Neural progenitor cell (in vitro differentiated cells): ENCODE measurements around the gene OPRL1. TPM values are rescaled to one million over a fixed set of nuclear protein-coding genes. Genes with fewer than 3 reads are reported as not detected.

ENCODE experiments used
- DNase-seq: peaks from one replicate; pipeline ENCODE4 v3.0.0-alpha.2; 2016; ENCODE audit warnings: low spot score
- H2AFZ ChIP-seq: fragments of 200-600 bp; sonication (generic); replicated peaks from 2 replicates; pipeline ENCODE4 v1.6.1; 2016; ENCODE audit warnings: antibody characterized with exemption
- H3F3A ChIP-seq: fragments of 200-600 bp; sonication (generic); 2 replicates; pipeline ENCODE4 v1.6.1; 2016; ENCODE audit warnings: antibody characterized with exemption, low read depth
- H3K27ac ChIP-seq: fragments of 200-600 bp; sonication (generic); 2 replicates; pipeline ENCODE4 v1.5.1; 2016; ENCODE audit warnings: mild to moderate bottlenecking
- H3K27me3 ChIP-seq: fragments of 200-600 bp; sonication (generic); 2 replicates; pipeline ENCODE4 v1.6.1; 2016; ENCODE audit warnings: mild to moderate bottlenecking, moderate library complexity
- H3K36me3 ChIP-seq: fragments of 200-600 bp; sonication (generic); 2 replicates; pipeline ENCODE4 v1.5.1; 2016
- H3K4me1 ChIP-seq: fragments of 200-600 bp; sonication (generic); 2 replicates; pipeline ENCODE4 v1.6.1; 2016; ENCODE audit warnings: mixed run types
- H3K4me2 ChIP-seq: fragments of 200-600 bp; sonication (generic); 2 replicates; pipeline ENCODE4 v1.6.1; 2016
- H3K4me3 ChIP-seq: fragments of 200-600 bp; sonication (generic); 2 replicates; pipeline ENCODE4 v1.5.1; 2016
- H3K79me2 ChIP-seq: fragments of 200-600 bp; sonication (generic); 2 replicates; pipeline ENCODE4 v1.6.1; 2016; ENCODE audit warnings: low read depth
- H3K9ac ChIP-seq: fragments of 200-600 bp; sonication (generic); 2 replicates; pipeline ENCODE4 v1.6.1; 2016
- H3K9me3 ChIP-seq: fragments of 200-600 bp; sonication (generic); 2 replicates; pipeline ENCODE4 v1.5.1; 2016; ENCODE audit warnings: low read depth
- H4K20me1 ChIP-seq: fragments of 200-600 bp; sonication (generic); 2 replicates; pipeline ENCODE4 v1.6.1; 2016; ENCODE audit warnings: low read depth
- H3K27ac Mint-ChIP-seq: 3 replicates; pipeline ENCODE4 v1.8.0; 2021; ENCODE audit warnings: mixed read lengths
- H3K27me3 Mint-ChIP-seq: 2 replicates; pipeline ENCODE4 v1.8.0; 2022; ENCODE audit warnings: low read depth, mild to moderate bottlenecking, inconsistent platforms, moderate library complexity, mixed read lengths; ENCODE audit not compliant: insufficient read depth
- H3K36me3 Mint-ChIP-seq: 3 replicates; pipeline ENCODE4 v1.8.0; 2021; ENCODE audit warnings: mixed read lengths
- H3K4me1 Mint-ChIP-seq: 3 replicates; pipeline ENCODE4 v1.8.0; 2021; ENCODE audit warnings: mixed read lengths
- H3K4me3 Mint-ChIP-seq: 3 replicates; pipeline ENCODE4 v1.8.0; 2021; ENCODE audit warnings: mild to moderate bottlenecking, moderate library complexity, mixed read lengths
- H3K9me3 Mint-ChIP-seq: 3 replicates; pipeline ENCODE4 v1.8.0; 2020; ENCODE audit warnings: mixed read lengths
- CTCF ChIP-seq: fragments of 200-600 bp; sonication (generic); IDR thresholded peaks from 2 replicates; pipeline ENCODE4 v1.5.1; 2017; ENCODE audit warnings: antibody characterized with exemption, mild to moderate bottlenecking
- EZH2 ChIP-seq: fragments of 200-600 bp; sonication (generic); IDR thresholded peaks from 2 replicates; pipeline ENCODE4 v1.6.1; 2017; ENCODE audit warnings: antibody characterized with exemption, mild to moderate bottlenecking, moderate library complexity
- EZH2phosphoT487 ChIP-seq: fragments of 200-600 bp; sonication (generic); IDR thresholded peaks from 2 replicates; pipeline ENCODE4 v1.6.1; 2017; ENCODE audit warnings: antibody characterized with exemption
- microRNA-seq: library from miRNA; unstranded; fragments of <30 nt; microRNA quantifications from one replicate; pipeline ENCODE4, GENCODE V29; 2016
- small RNA-seq: library from RNA; depleted of rRNA; stranded (forward); fragments of <200 nt; gene quantifications from one replicate; pipeline ENCODE3, GENCODE V24; 2015
- total RNA-seq: library from RNA; depleted of rRNA; stranded (reverse); fragments of >200 nt; gene quantifications from 2 replicates; pipeline ENCODE4 v1.2.3, GENCODE V29; 2015; ENCODE audit warnings: low replicate concordance

OPRL1 gene
- total RNA-seq, 1 donor from 2014 or later = 1.3 TPM

GRCh38 chr20:64149141-64149540, 69.3 kb downstream of the OPRL1 start:
- H3K4me3 ChIP-seq = no peak overlapping the region
- H3K27ac Mint-ChIP-seq = no peak overlapping the region
- no peaks in the 10 kb centered on the region for H3K79me2 ChIP-seq
- no peak overlapping the region for H3K4me3 Mint-ChIP-seq
- peaks cover 33% of the 10 kb centered on the region for H3K4me1 Mint-ChIP-seq
- peaks cover 28% of the 10 kb centered on the region for H3F3A ChIP-seq
- H3K9ac ChIP-seq = no peak overlapping the region
- no peak for DNase-seq
- H3K27ac ChIP-seq = no peak overlapping the region
- no peak for TF ChIP-seq EZH2
- no peak for TF ChIP-seq CTCF
- no peak for TF ChIP-seq EZH2phosphoT487
- H3K9me3 ChIP-seq = no peaks in the 10 kb centered on the region
- H3K36me3 Mint-ChIP-seq = peaks cover 3% of the 10 kb centered on the region
- no peaks in the 10 kb centered on the region for H3K27me3 ChIP-seq
- no peak overlapping the region for H3K4me2 ChIP-seq
- peaks cover 4% of the 10 kb centered on the region for H4K20me1 ChIP-seq
- H3K36me3 ChIP-seq = no peaks in the 10 kb centered on the region
- H3K27me3 Mint-ChIP-seq = peaks cover 19% of the 10 kb centered on the region
- H2AFZ ChIP-seq = no peak overlapping the region
- H3K4me1 ChIP-seq = peaks cover 36% of the 10 kb centered on the region
- H3K9me3 Mint-ChIP-seq = peaks cover 12% of the 10 kb centered on the region

GRCh38 chr20:64149809-64150560, 70.1 kb downstream of the OPRL1 start:
- Histone ChIP-seq H3K4me2 (no peak overlapping the region), H2AFZ (no peak overlapping the region), H3K9ac (no peak overlapping the region), H3K4me3 (no peak overlapping the region), H3F3A (peaks cover 25% of the 10 kb centered on the region), H3K27me3 (no peaks in the 10 kb centered on the region), H4K20me1 (peaks cover 4% of the 10 kb centered on the region), H3K4me1 (peaks cover 37% of the 10 kb centered on the region), H3K79me2 (no peaks in the 10 kb centered on the region), H3K9me3 (no peaks in the 10 kb centered on the region), H3K36me3 (no peaks in the 10 kb centered on the region), H3K27ac (no peak overlapping the region)
- H3K36me3 Mint-ChIP-seq = no peaks in the 10 kb centered on the region
- TF ChIP-seq CTCF (no peak), EZH2phosphoT487 (no peak), EZH2 (no peak)
- peaks cover 4% of the 10 kb centered on the region for H3K9me3 Mint-ChIP-seq
- H3K27me3 Mint-ChIP-seq = peaks cover 21% of the 10 kb centered on the region
- no peak for DNase-seq
- peaks cover 34% of the 10 kb centered on the region for H3K4me1 Mint-ChIP-seq
- H3K27ac Mint-ChIP-seq = no peak overlapping the region
- H3K4me3 Mint-ChIP-seq = no peak overlapping the region

Small RNA genes lying within 50 kb of the gene (microRNA-seq; reads per million reads assigned to microRNA genes)
- not detected for gene MIR6813

Small RNA genes lying within 50 kb of the gene (small RNA-seq; reads per million reads assigned to genes)
- gene AL355803.1 (not detected), gene MIR6813 (not detected)

Other genes with a start within 250 kb of the OPRL1 start
- gene ZBTB46, start 248.8 kb upstream of the OPRL1 start, total RNA-seq = 8.1 and 13.9 TPM in 2 replicates
- gene ABHD16B, start 218.6 kb upstream of the OPRL1 start, total RNA-seq = not detected in 2 replicates
- 66.6 and 80.1 TPM in 2 replicates for gene TPD52L2, start 214.8 kb upstream of the OPRL1 start, total RNA-seq
- gene DNAJC5, start 185.0 kb upstream of the OPRL1 start, total RNA-seq = 17.2 and 37.9 TPM in 2 replicates
- 10.8 and 22.7 TPM in 2 replicates for gene UCKL1, start 123.7 kb upstream of the OPRL1 start, total RNA-seq
- gene ZNF512B, start 110.2 kb upstream of the OPRL1 start, total RNA-seq = 2.9 and 11.4 TPM in 2 replicates
- gene SAMD10, start 100.4 kb upstream of the OPRL1 start, total RNA-seq = 0.19 and 4.9 TPM in 2 replicates
- 51.9 and 77.0 TPM in 2 replicates for gene PRPF6, start 99.0 kb upstream of the OPRL1 start, total RNA-seq
- 0.04 and 0.96 TPM in 2 replicates for gene C20orf204, start 43.9 kb upstream of the OPRL1 start, total RNA-seq
- gene SOX18, start 30.4 kb upstream of the OPRL1 start, total RNA-seq = not detected in 2 replicates
- gene TCEA2, start 16.9 kb upstream of the OPRL1 start, total RNA-seq = 23.2 and 51.2 TPM in 2 replicates
- 2.0 and 11.0 TPM in 2 replicates for gene RGS19, start 564 bp upstream of the OPRL1 start, total RNA-seq
- gene LKAAEAR1, start 4.3 kb downstream of the OPRL1 start, total RNA-seq = 0.99 TPM in 1 of 2 replicates, not detected in the other
- gene NPBWR2, start 27.5 kb downstream of the OPRL1 start, total RNA-seq = not detected in 2 replicates
- 1.2 and 1.5 TPM in 2 replicates for gene MYT1, start 84.4 kb downstream of the OPRL1 start, total RNA-seq
- gene PCMTD2, start 175.7 kb downstream of the OPRL1 start, total RNA-seq = 101 and 105 TPM in 2 replicates